ENCODE results near the gene MAG. TPM values are rescaled to one million over a fixed set of nuclear protein-coding genes. Genes with fewer than 3 reads are reported as not detected.

MAG gene
- total and polyA plus RNA-seq, 2 of the 13 experiments (the other 11 are each of a cell fraction or from before 2014, with no cell fraction given) = 0.20 to 1.3 TPM

DNA sequence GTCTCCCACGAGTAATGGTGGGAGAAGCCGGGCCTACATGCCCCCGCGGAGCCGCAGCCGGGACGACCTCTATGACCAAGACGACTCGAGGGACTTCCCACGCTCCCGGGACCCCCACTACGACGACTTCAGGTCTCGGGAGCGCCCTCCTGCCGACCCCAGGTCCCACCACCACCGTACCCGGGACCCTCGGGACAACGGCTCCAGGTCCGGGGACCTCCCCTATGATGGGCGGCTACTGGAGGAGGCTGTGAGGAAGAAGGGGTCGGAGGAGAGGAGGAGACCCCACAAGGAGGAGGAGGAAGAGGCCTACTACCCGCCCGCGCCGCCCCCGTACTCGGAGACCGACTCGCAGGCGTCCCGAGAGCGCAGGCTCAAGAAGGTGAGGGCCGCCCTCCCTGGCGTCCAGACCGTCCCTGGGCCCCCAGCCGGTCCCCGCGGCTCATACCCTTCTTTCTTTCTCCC lies 24.6 kb upstream of the MAG start (continued):
- TF ChIP-seq ZNF205 (CRISPR knock-in tag; IDR thresholded peaks at IDR 0.05) = 0 out of 2 replicates have a peak, but pooled peaks have one; percentile 3
- peak; percentile 97 for TF ChIP-seq AGO1 (IDR thresholded peaks at IDR 0.05; ENCODE audit: low read depth, low read length, poor library complexity, severe bottlenecking)
- TF ChIP-seq, protein P1, sequence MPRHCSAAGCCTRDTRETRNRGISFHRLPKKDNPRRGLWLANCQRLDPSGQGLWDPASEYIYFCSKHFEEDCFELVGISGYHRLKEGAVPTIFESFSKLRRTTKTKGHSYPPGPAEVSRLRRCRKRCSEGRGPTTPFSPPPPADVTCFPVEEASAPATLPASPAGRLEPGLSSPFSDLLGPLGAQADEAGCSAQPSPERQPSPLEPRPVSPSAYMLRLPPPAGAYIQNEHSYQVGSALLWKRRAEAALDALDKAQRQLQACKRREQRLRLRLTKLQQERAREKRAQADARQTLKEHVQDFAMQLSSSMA (CRISPR knock-in tag; IDR thresholded peaks at IDR 0.05) = no peak
- TF ChIP-seq, protein P2, sequence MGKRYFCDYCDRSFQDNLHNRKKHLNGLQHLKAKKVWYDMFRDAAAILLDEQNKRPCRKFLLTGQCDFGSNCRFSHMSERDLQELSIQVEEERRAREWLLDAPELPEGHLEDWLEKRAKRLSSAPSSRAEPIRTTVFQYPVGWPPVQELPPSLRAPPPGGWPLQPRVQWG (CRISPR knock-in tag; IDR thresholded peaks at IDR 0.05; ENCODE audit: borderline replicate concordance, low read depth) = no peak
- TF ChIP-seq ZNF577 (CRISPR knock-in tag; IDR thresholded peaks at IDR 0.05; ENCODE audit: borderline replicate concordance, low read depth) = no peak
- no peak for TF ChIP-seq ZNF121 (CRISPR knock-in tag; IDR thresholded peaks at IDR 0.05)
- TF ChIP-seq RBM22 (optimal IDR thresholded peaks at IDR 0.05; ENCODE audit: low read length) = peak; percentile 63
- TF ChIP-seq, protein P3, sequence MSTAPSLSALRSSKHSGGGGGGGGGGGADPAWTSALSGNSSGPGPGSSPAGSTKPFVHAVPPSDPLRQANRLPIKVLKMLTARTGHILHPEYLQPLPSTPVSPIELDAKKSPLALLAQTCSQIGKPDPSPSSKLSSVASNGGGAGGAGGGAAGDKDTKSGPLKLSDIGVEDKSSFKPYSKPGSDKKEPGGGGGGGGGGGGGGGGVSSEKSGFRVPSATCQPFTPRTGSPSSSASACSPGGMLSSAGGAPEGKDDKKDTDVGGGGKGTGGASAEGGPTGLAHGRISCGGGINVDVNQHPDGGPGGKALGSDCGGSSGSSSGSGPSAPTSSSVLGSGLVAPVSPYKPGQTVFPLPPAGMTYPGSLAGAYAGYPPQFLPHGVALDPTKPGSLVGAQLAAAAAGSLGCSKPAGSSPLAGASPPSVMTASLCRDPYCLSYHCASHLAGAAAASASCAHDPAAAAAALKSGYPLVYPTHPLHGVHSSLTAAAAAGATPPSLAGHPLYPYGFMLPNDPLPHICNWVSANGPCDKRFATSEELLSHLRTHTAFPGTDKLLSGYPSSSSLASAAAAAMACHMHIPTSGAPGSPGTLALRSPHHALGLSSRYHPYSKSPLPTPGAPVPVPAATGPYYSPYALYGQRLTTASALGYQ (CRISPR knock-in tag; IDR thresholded peaks at IDR 0.05) = 0 out of 2 replicates have a peak, but pooled peaks have one; percentile 1
- TF ChIP-seq, protein P4, sequence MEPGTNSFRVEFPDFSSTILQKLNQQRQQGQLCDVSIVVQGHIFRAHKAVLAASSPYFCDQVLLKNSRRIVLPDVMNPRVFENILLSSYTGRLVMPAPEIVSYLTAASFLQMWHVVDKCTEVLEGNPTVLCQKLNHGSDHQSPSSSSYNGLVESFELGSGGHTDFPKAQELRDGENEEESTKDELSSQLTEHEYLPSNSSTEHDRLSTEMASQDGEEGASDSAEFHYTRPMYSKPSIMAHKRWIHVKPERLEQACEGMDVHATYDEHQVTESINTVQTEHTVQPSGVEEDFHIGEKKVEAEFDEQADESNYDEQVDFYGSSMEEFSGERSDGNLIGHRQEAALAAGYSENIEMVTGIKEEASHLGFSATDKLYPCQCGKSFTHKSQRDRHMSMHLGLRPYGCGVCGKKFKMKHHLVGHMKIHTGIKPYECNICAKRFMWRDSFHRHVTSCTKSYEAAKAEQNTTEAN (CRISPR knock-in tag; conservative IDR thresholded peaks at IDR 0.05) = no peak
- no peak for TF ChIP-seq ZFP36L1 (CRISPR knock-in tag; IDR thresholded peaks at IDR 0.05)
- peak; percentile 10 for TF ChIP-seq HNRNPLL (IDR thresholded peaks at IDR 0.05; ENCODE audit: low read depth, low read length, poor library complexity, severe bottlenecking)
- no peak for TF ChIP-seq ZNF34 (CRISPR knock-in tag; IDR thresholded peaks at IDR 0.05; ENCODE audit: borderline replicate concordance)
- TF ChIP-seq TARDBP (CRISPR knock-in tag; IDR thresholded peaks at IDR 0.05) = no peak
- TF ChIP-seq, protein P5, sequence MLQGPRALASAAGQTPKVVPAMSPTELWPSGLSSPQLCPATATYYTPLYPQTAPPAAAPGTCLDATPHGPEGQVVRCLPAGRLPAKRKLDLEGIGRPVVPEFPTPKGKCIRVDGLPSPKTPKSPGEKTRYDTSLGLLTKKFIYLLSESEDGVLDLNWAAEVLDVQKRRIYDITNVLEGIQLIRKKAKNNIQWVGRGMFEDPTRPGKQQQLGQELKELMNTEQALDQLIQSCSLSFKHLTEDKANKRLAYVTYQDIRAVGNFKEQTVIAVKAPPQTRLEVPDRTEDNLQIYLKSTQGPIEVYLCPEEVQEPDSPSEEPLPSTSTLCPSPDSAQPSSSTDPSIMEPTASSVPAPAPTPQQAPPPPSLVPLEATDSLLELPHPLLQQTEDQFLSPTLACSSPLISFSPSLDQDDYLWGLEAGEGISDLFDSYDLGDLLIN (CRISPR knock-in tag; IDR thresholded peaks at IDR 0.05; ENCODE audit: borderline replicate concordance) = no peak
- peak; percentile 32; the same call in 1 of the 2 replicates for TF ChIP-seq ZNF296 (CRISPR knock-in tag; conservative IDR thresholded peaks at IDR 0.05)
- TF ChIP-seq ZNF383 (CRISPR knock-in tag; IDR thresholded peaks at IDR 0.05; ENCODE audit: borderline replicate concordance) = no peak
- TF ChIP-seq, protein P6, sequence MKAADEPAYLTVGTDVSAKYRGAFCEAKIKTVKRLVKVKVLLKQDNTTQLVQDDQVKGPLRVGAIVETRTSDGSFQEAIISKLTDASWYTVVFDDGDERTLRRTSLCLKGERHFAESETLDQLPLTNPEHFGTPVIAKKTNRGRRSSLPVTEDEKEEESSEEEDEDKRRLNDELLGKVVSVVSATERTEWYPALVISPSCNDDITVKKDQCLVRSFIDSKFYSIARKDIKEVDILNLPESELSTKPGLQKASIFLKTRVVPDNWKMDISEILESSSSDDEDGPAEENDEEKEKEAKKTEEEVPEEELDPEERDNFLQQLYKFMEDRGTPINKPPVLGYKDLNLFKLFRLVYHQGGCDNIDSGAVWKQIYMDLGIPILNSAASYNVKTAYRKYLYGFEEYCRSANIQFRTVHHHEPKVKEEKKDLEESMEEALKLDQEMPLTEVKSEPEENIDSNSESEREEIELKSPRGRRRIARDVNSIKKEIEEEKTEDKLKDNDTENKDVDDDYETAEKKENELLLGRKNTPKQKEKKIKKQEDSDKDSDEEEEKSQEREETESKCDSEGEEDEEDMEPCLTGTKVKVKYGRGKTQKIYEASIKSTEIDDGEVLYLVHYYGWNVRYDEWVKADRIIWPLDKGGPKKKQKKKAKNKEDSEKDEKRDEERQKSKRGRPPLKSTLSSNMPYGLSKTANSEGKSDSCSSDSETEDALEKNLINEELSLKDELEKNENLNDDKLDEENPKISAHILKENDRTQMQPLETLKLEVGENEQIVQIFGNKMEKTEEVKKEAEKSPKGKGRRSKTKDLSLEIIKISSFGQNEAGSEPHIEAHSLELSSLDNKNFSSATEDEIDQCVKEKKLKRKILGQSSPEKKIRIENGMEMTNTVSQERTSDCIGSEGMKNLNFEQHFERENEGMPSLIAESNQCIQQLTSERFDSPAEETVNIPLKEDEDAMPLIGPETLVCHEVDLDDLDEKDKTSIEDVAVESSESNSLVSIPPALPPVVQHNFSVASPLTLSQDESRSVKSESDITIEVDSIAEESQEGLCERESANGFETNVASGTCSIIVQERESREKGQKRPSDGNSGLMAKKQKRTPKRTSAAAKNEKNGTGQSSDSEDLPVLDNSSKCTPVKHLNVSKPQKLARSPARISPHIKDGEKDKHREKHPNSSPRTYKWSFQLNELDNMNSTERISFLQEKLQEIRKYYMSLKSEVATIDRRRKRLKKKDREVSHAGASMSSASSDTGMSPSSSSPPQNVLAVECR (CRISPR knock-in tag; IDR thresholded peaks at IDR 0.05; ENCODE audit: borderline replicate concordance) = no peak; the same call in 1 of the 2 replicates
- TF ChIP-seq RBFOX2 (IDR thresholded peaks at IDR 0.05; ENCODE audit: low read depth, low read length) = peak; percentile 56
- 0 out of 2 replicates have a peak, but pooled peaks have one; percentile 46 for TF ChIP-seq CAMTA2 (CRISPR knock-in tag; IDR thresholded peaks at IDR 0.05; ENCODE audit: borderline replicate concordance)
